Measurements from ENCODE around the gene RNF19B.

The RNF19B gene

GRCh38 chr1:32888134-32888533 is 76.5 kb downstream of the RNF19B start:
- TF ChIP-seq, protein P1, sequence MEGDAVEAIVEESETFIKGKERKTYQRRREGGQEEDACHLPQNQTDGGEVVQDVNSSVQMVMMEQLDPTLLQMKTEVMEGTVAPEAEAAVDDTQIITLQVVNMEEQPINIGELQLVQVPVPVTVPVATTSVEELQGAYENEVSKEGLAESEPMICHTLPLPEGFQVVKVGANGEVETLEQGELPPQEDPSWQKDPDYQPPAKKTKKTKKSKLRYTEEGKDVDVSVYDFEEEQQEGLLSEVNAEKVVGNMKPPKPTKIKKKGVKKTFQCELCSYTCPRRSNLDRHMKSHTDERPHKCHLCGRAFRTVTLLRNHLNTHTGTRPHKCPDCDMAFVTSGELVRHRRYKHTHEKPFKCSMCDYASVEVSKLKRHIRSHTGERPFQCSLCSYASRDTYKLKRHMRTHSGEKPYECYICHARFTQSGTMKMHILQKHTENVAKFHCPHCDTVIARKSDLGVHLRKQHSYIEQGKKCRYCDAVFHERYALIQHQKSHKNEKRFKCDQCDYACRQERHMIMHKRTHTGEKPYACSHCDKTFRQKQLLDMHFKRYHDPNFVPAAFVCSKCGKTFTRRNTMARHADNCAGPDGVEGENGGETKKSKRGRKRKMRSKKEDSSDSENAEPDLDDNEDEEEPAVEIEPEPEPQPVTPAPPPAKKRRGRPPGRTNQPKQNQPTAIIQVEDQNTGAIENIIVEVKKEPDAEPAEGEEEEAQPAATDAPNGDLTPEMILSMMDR (IDR thresholded peaks at IDR 0.05; ENCODE audit: low read depth, low read length, missing control alignments), result no peak
- H3K27me3 ChIP-seq (replicated peaks), result peaks cover 43% of the 10 kb centered on the region
- in situ Hi-C loops (cut with HindIII; ENCODE audit: low pct_ligation_motif_present, low sequenced_read_pairs), result no loop called here
- no peak for DNase-seq
- H3K36me3 ChIP-seq (replicated peaks), result no peaks in the 10 kb centered on the region
- H3K4me3 ChIP-seq (ENCODE audit: low read depth, low read length), result no peak overlapping the region
- no peak overlapping the region for H3K27ac ChIP-seq

DNA sequence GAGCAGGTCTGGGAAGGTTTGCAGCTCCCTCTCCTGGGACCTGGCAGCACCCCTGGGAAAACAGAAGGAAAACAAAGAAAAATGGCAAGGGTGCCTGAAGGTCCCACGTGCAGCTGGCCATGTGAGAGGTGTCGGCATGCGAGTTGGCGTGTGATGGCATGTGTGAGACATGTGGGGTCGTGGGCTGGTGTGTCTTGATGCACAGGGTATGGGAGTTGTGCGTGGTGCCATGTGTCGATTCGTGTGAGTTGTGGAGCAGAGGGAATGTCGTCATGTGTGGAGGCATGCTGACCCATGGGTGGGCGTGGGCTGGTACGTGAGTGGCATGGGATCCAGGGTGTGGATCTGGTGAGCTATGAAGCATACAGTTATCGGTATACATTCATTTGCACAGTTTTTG is 77.0 kb downstream of the RNF19B start:
- no peaks in the 10 kb centered on the region for H3K36me3 ChIP-seq (replicated peaks)
- TF ChIP-seq, protein P1 (IDR thresholded peaks at IDR 0.05; ENCODE audit: low read depth, low read length, missing control alignments), result no peak
- no peak overlapping the region for H3K4me3 ChIP-seq (ENCODE audit: low read depth, low read length)
- H3K27ac ChIP-seq, result no peak overlapping the region
- no peak for DNase-seq
- H3K27me3 ChIP-seq (replicated peaks), result peaks cover 42% of the 10 kb centered on the region
- in situ Hi-C loops (cut with HindIII; ENCODE audit: low pct_ligation_motif_present, low sequenced_read_pairs), result no loop called here

DNA sequence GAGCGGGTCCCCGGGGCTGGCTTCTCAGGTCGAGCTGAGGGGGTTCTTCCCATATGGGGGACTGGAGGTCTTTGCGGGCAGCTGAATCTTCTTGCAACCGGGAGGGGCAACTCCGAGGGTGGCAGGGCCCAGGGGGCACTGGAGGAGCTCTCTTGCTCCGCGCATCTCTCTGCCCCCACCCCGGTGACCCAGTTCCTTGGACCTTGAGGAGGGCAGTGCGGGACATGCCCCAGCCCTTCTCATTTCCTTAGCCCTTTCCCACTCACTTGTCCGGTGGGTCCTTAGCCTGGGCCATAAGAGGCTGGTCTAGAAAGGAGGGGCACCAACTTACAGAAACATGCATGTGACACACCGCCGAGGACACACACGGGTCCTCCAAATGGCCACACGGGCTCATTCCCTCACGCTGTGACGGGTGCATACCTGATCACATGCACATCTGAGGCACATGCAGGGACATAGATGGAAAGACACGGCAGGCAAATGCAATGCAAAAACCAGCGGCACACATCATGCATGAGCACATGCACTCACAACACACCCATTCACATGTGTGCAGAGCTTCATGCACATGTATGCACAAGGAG is 77.7 kb downstream of the RNF19B start:
- TF ChIP-seq, protein P1 (IDR thresholded peaks at IDR 0.05; ENCODE audit: low read depth, low read length, missing control alignments), result no peak
- Histone ChIP-seq H3K27ac (no peak overlapping the region), H3K27me3 (replicated peaks) (peaks cover 35% of the 10 kb centered on the region), H3K36me3 (replicated peaks) (no peaks in the 10 kb centered on the region), H3K4me3 (ENCODE audit: low read depth, low read length) (no peak overlapping the region)
- no peak for DNase-seq
- in situ Hi-C loops (cut with HindIII; ENCODE audit: low pct_ligation_motif_present, low sequenced_read_pairs), result no loop called here

Data from brain microvascular endothelial cell (primary cell).